HG03045 (cell line): Measurements from ENCODE around the gene CLDN8.

Source experiments
- ATAC-seq: cut with Tn5 transposase; IDR thresholded peaks from one replicate; pipeline ENCODE4 v1.9.1; 2021; ENCODE audit warnings: mild to moderate bottlenecking, moderate library complexity; ENCODE audit not compliant: unreplicated experiment

The CLDN8 gene

GRCh38 chr21:30216041-30216723 is at the start of gene CLDN8:
Gene CLDN8 (minus strand): TSS chr21:30216097. CDS start chr21:30215925, 172 bp downstream.
- ATAC-seq: no peak

- no peak for ATAC-seq
Measured at GRCh38 chr21:30257773-30258172, 41.9 kb upstream of the CLDN8 start.

GRCh38 chr21:30256100-30256499 is 40.2 kb upstream of the CLDN8 start:
- no peak for ATAC-seq

GRCh38 chr21:30255679-30256078 is 39.8 kb upstream of the CLDN8 start:
- ATAC-seq: no peak

- ATAC-seq: no peak
Measured at GRCh38 chr21:30251781-30252180, 35.9 kb upstream of the CLDN8 start.

- no peak for ATAC-seq
Measured at GRCh38 chr21:30249936-30250335, 34.0 kb upstream of the CLDN8 start.

- no peak for ATAC-seq
Measured at GRCh38 chr21:30248844-30249243, 32.9 kb upstream of the CLDN8 start.

GRCh38 chr21:30245061-30245460 is 29.2 kb upstream of the CLDN8 start:
- ATAC-seq: no peak

- ATAC-seq: no peak
Measured at GRCh38 chr21:30243691-30244090, 27.8 kb upstream of the CLDN8 start.

GRCh38 chr21:30240661-30241060 is 24.8 kb upstream of the CLDN8 start:
- no peak for ATAC-seq

GRCh38 chr21:30238168-30238567 is 22.3 kb upstream of the CLDN8 start:
- no peak for ATAC-seq

GRCh38 chr21:30234643-30235042 is 18.7 kb upstream of the CLDN8 start:
- no peak for ATAC-seq

- no peak for ATAC-seq
Measured at GRCh38 chr21:30234050-30234449, 18.2 kb upstream of the CLDN8 start.

- ATAC-seq: no peak
Measured at GRCh38 chr21:30233228-30234020, 17.5 kb upstream of the CLDN8 start.

- no peak for ATAC-seq
Measured at GRCh38 chr21:30232011-30232410, 16.1 kb upstream of the CLDN8 start.

- ATAC-seq: no peak
Measured at GRCh38 chr21:30227633-30228404, 11.9 kb upstream of the CLDN8 start.

- ATAC-seq: no peak
Measured at GRCh38 chr21:30227128-30227527, 11.2 kb upstream of the CLDN8 start.

- no peak for ATAC-seq
Measured at GRCh38 chr21:30223596-30223995, 7.7 kb upstream of the CLDN8 start.

- ATAC-seq: no peak
Measured at GRCh38 chr21:30222724-30223123, 6.8 kb upstream of the CLDN8 start.

- ATAC-seq: no peak
Measured at GRCh38 chr21:30211071-30211470, 4.8 kb downstream of the CLDN8 start.

GRCh38 chr21:30209601-30210000 is 6.3 kb downstream of the CLDN8 start:
- no peak for ATAC-seq

GRCh38 chr21:30207252-30207579 is 8.7 kb downstream of the CLDN8 start:
- ATAC-seq: no peak
